KMS-11 (cell line): ENCODE results near the gene CCDC149.

Experiments
- H2AFZ ChIP-seq: fragments of 200-600 bp; sonication (generic); 2 replicates; pipeline ENCODE4 v1.6.1; 2016; ENCODE audit warnings: antibody characterized with exemption, mixed run types, low read depth
- H3K27ac ChIP-seq: fragments of 200-600 bp; sonication (generic); 2 replicates; pipeline ENCODE4 v1.6.1; 2016; ENCODE audit warnings: mild to moderate bottlenecking, mixed run types
- H3K27me3 ChIP-seq: fragments of 200-600 bp; sonication (generic); 2 replicates; pipeline ENCODE4 v1.6.1; 2017; ENCODE audit warnings: mild to moderate bottlenecking, low read depth, mixed run types, moderate library complexity; ENCODE audit not compliant: insufficient read depth
- H3K36me3 ChIP-seq: fragments of 200-600 bp; sonication (generic); 2 replicates; pipeline ENCODE4 v1.6.1; 2017; ENCODE audit warnings: mild to moderate bottlenecking, mixed run types; ENCODE audit not compliant: insufficient read depth
- H3K4me1 ChIP-seq: fragments of 200-600 bp; sonication (generic); 2 replicates; pipeline ENCODE4 v1.6.1; 2016; ENCODE audit warnings: mild to moderate bottlenecking, low read depth, mixed run types; ENCODE audit not compliant: poor library complexity, severe bottlenecking
- H3K4me2 ChIP-seq: fragments of 200-600 bp; sonication (generic); 2 replicates; pipeline ENCODE4 v1.7.0; 2016; ENCODE audit warnings: mild to moderate bottlenecking, mixed run types
- H3K4me3 ChIP-seq: fragments of 200-600 bp; sonication (generic); IDR thresholded peaks from 2 replicates; pipeline ENCODE4 v1.6.1; 2017; ENCODE audit warnings: low read depth, low read length, mixed read lengths; ENCODE audit not compliant: insufficient read depth
- H3K79me2 ChIP-seq: fragments of 200-600 bp; sonication (generic); 2 replicates; pipeline ENCODE4 v1.6.1; 2016; ENCODE audit warnings: low read depth, mixed run types; ENCODE audit not compliant: insufficient read depth
- H3K9ac ChIP-seq: fragments of 200-600 bp; sonication (generic); 2 replicates; pipeline ENCODE4 v1.6.1; 2016; ENCODE audit warnings: mild to moderate bottlenecking, mixed run types
- H4K20me1 ChIP-seq: fragments of 200-600 bp; sonication (generic); 2 replicates; pipeline ENCODE4 v1.6.1; 2016; ENCODE audit warnings: mild to moderate bottlenecking, mixed run types; ENCODE audit not compliant: insufficient read depth
- CTCF ChIP-seq: fragments of 200-600 bp; sonication (generic); conservative IDR thresholded peaks from 2 replicates; pipeline ENCODE4 v1.6.1; 2017; ENCODE audit warnings: low read depth, mild to moderate bottlenecking, antibody characterized with exemption, low read length, moderate library complexity, mixed read lengths

CCDC149 gene

GRCh38 chr4:24783506-24783905 lies 129.3 kb downstream of the CCDC149 start:
- Histone ChIP-seq H3K27ac (no peak overlapping the region), H2AFZ (no peak overlapping the region), H3K9ac (no peak overlapping the region), H3K36me3 (no peaks in the 10 kb centered on the region), H3K4me3 (no peak overlapping the region), H3K4me1 (no peaks in the 10 kb centered on the region), H4K20me1 (no peaks in the 10 kb centered on the region), H3K4me2 (no peak overlapping the region), H3K27me3 (no peaks in the 10 kb centered on the region), H3K79me2 (no peaks in the 10 kb centered on the region)
- no peak for TF ChIP-seq CTCF

- H3K36me3 ChIP-seq: no peaks in the 10 kb centered on the region
- H3K4me3 ChIP-seq: no peak overlapping the region
- H3K27ac ChIP-seq: no peak overlapping the region
- H2AFZ ChIP-seq: no peak overlapping the region
- H3K9ac ChIP-seq: no peak overlapping the region
- H3K27me3 ChIP-seq: no peaks in the 10 kb centered on the region
- no peak for TF ChIP-seq CTCF
- H4K20me1 ChIP-seq: no peaks in the 10 kb centered on the region
- no peaks in the 10 kb centered on the region for H3K79me2 ChIP-seq
- H3K4me2 ChIP-seq: no peak overlapping the region
- H3K4me1 ChIP-seq: no peaks in the 10 kb centered on the region
Measured at GRCh38 chr4:24781999-24782745, 130.7 kb downstream of the CCDC149 start.

- Histone ChIP-seq H3K9ac (no peak overlapping the region), H3K4me2 (no peak overlapping the region), H3K79me2 (no peaks in the 10 kb centered on the region), H3K27me3 (no peaks in the 10 kb centered on the region), H2AFZ (no peak overlapping the region), H3K4me1 (no peaks in the 10 kb centered on the region), H3K36me3 (no peaks in the 10 kb centered on the region), H3K27ac (no peak overlapping the region), H3K4me3 (no peak overlapping the region), H4K20me1 (no peaks in the 10 kb centered on the region)
- no peak for TF ChIP-seq CTCF
Measured at GRCh38 chr4:24780936-24781495, 131.8 kb downstream of the CCDC149 start.

- no peak overlapping the region for H3K4me2 ChIP-seq
- H2AFZ ChIP-seq: no peak overlapping the region
- H3K27ac ChIP-seq: no peak overlapping the region
Measured at GRCh38 chr4:24778464-24779225, 134.2 kb downstream of the CCDC149 start.

More at GRCh38 chr4:24778464-24779225, 134.2 kb downstream of the CCDC149 start:
- H3K9ac ChIP-seq: no peak overlapping the region
- H3K4me3 ChIP-seq: no peak overlapping the region
- H4K20me1 ChIP-seq: no peaks in the 10 kb centered on the region
- no peaks in the 10 kb centered on the region for H3K4me1 ChIP-seq
- TF ChIP-seq CTCF: no peak
- H3K79me2 ChIP-seq: no peaks in the 10 kb centered on the region
- H3K36me3 ChIP-seq: no peaks in the 10 kb centered on the region
- no peaks in the 10 kb centered on the region for H3K27me3 ChIP-seq
